IMR-90 (cell line): Measurements from ENCODE around the gene GPC6. TPM values are rescaled to one million over a fixed set of nuclear protein-coding genes. Genes with fewer than 3 reads are reported as not detected.
A peak's percentile ranks its signal among the peaks of the same experiment; 100 is the strongest.

Source experiments
- ATAC-seq: fragments of 200-7000 bp; cut with Tn5 transposase; 2 replicates; pipeline ENCODE4 v1.9.1; 2020; ENCODE audit warnings: low read depth, mild to moderate bottlenecking, moderate library complexity
- BruUV-seq: library from RNA; stranded (reverse); fragments of 400-500 nt; replicated peaks from 2 replicates; lab custom pipeline; 2021; lab: Mats Ljungman, UMichigan
- CTCF ChIA-PET: fragments of 300-600 bp; formaldehyde crosslinking; extraction: SDS; loops from one replicate; lab custom pipeline; 2021; ENCODE audit warnings: antibody characterized with exemption; lab: Yijun Ruan, JAX
- POLR2A ChIA-PET: fragments of 300-600 bp; sonication (Branson Sonifier 250); formaldehyde crosslinking; loops from one replicate; lab custom pipeline; 2022; ENCODE audit warnings: antibody characterized with exemption; ENCODE audit not compliant: unreplicated experiment; lab: Charles Lee
- DNase-seq: peaks from one replicate; pipeline ENCODE4 v3.0.0; 2013
- H2AFZ ChIP-seq: replicated peaks from 2 replicates; pipeline ENCODE3; 2013; ENCODE audit warnings: low read length, mild to moderate bottlenecking; ENCODE audit not compliant: poor library complexity
- H2AK5ac ChIP-seq: 2 replicates; pipeline ENCODE4 v1.6.1; 2013; ENCODE audit warnings: low read depth, low read length, inconsistent platforms
- H2AK9ac ChIP-seq: replicated peaks from 2 replicates; pipeline ENCODE3; 2013; ENCODE audit warnings: mild to moderate bottlenecking, low read depth, low read length, moderate library complexity; ENCODE audit not compliant: poor library complexity
- H2BK120ac ChIP-seq: 2 replicates; pipeline ENCODE4 v1.6.1; 2013; ENCODE audit warnings: low read depth, low read length, inconsistent platforms
- H2BK15ac ChIP-seq: 3 replicates; pipeline ENCODE4 v1.6.1; 2013; ENCODE audit warnings: low read depth, low read length, inconsistent platforms
- H2BK20ac ChIP-seq: 2 replicates; pipeline ENCODE4 v1.6.1; 2013; ENCODE audit warnings: low read depth, mild to moderate bottlenecking, inconsistent platforms, low read length, moderate library complexity
- H2BK5ac ChIP-seq: 2 replicates; pipeline ENCODE4 v1.6.1; 2013; ENCODE audit warnings: mild to moderate bottlenecking, low read depth, low read length, inconsistent platforms; ENCODE audit not compliant: poor library complexity, severe bottlenecking
- H3K14ac ChIP-seq: replicated peaks from 2 replicates; pipeline ENCODE4 v1.6.1; 2013; ENCODE audit warnings: low read depth, low read length, inconsistent platforms
- H3K18ac ChIP-seq: 2 replicates; pipeline ENCODE4 v1.6.1; 2013; ENCODE audit warnings: low read depth, low read length, control low read depth
- H3K23ac ChIP-seq: 2 replicates; pipeline ENCODE4 v1.6.1; 2013; ENCODE audit warnings: low read depth, low read length, inconsistent platforms
- H3K27ac ChIP-seq: 2 replicates; pipeline ENCODE4 v1.5.1; 2013; ENCODE audit warnings: mild to moderate bottlenecking, control low read depth, low read length; ENCODE audit not compliant: insufficient read depth
- H3K27me3 ChIP-seq: 2 replicates; pipeline ENCODE4 v1.6.1; 2013; ENCODE audit warnings: low read length; ENCODE audit not compliant: control insufficient read depth, insufficient read depth
- H3K36me3 ChIP-seq: 2 replicates; pipeline ENCODE4 v1.6.1; 2013; ENCODE audit warnings: low read length, mixed read lengths; ENCODE audit not compliant: control insufficient read depth, insufficient read depth
- H3K4ac ChIP-seq: 2 replicates; pipeline ENCODE4 v1.6.1; 2013; ENCODE audit warnings: low read depth, low read length, inconsistent platforms
- H3K4me1 ChIP-seq: 2 replicates; pipeline ENCODE4 v1.6.1; 2013; ENCODE audit warnings: low read length, mixed read lengths; ENCODE audit not compliant: control insufficient read depth, insufficient read depth
- H3K4me2 ChIP-seq: 2 replicates; pipeline ENCODE4 v1.6.1; 2013; ENCODE audit warnings: low read depth, mild to moderate bottlenecking, control low read depth, low read length, moderate library complexity
- H3K4me3 ChIP-seq: 2 replicates; pipeline ENCODE4 v1.5.1; 2013; ENCODE audit warnings: low read depth, mild to moderate bottlenecking, control low read depth, low read length, moderate library complexity; ENCODE audit not compliant: insufficient read depth
- H3K56ac ChIP-seq: 2 replicates; pipeline ENCODE4 v1.6.1; 2013; ENCODE audit warnings: low read length, inconsistent platforms; ENCODE audit not compliant: insufficient read depth; ENCODE audit errors: extremely low read depth
- H3K79me1 ChIP-seq, 2 experiments: 2 replicates each; pipeline ENCODE4 v1.6.1; 2013; ENCODE audit warnings: low read length in 2 of 2, inconsistent platforms in 1 of 2, low read depth in 1 of 2
- H3K9ac ChIP-seq: 2 replicates; pipeline ENCODE4 v1.6.1; 2013; ENCODE audit warnings: low read depth, low read length, control low read depth
- H3K9me1 ChIP-seq: 2 replicates; pipeline ENCODE4 v1.6.1; 2013; ENCODE audit warnings: low read length, inconsistent platforms; ENCODE audit not compliant: insufficient read depth
- H3K9me3 ChIP-seq: 2 replicates; pipeline ENCODE4 v1.6.1; 2013; ENCODE audit warnings: low read length; ENCODE audit not compliant: control insufficient read depth, insufficient read depth
- H4K20me1 ChIP-seq: 2 replicates; pipeline ENCODE4 v1.6.1; 2013; ENCODE audit warnings: low read length, inconsistent platforms; ENCODE audit not compliant: insufficient read depth
- H4K5ac ChIP-seq: 2 replicates; pipeline ENCODE4 v1.6.1; 2013; ENCODE audit warnings: mild to moderate bottlenecking, low read depth, low read length, control low read depth
- H4K8ac ChIP-seq, 2 experiments: 2 replicates each; pipeline ENCODE4 v1.6.1; 2013; ENCODE audit warnings: low read depth in 2 of 2, low read length in 2 of 2, control low read depth in 1 of 2, inconsistent platforms in 1 of 2
- H4K91ac ChIP-seq: 2 replicates; pipeline ENCODE4 v1.6.1; 2013; ENCODE audit warnings: low read depth, low read length, inconsistent platforms; ENCODE audit not compliant: insufficient read depth
- BHLHE40 ChIP-seq: fragments of 150-350 bp; IDR thresholded peaks from 2 replicates; pipeline ENCODE4 v1.6.1; 2016; ENCODE audit warnings: mild to moderate bottlenecking, low read depth, low read length
- CEBPB ChIP-seq: IDR thresholded peaks from 2 replicates; pipeline ENCODE4 v1.6.1; 2012; ENCODE audit warnings: low read depth, low read length, improper control_type of control experiment
- CTCF ChIP-seq: conservative IDR thresholded peaks from 2 replicates; pipeline ENCODE4 v1.5.1; 2012; ENCODE audit warnings: mild to moderate bottlenecking, low read depth, low read length, improper control_type of control experiment
- FOS ChIP-seq: fragments of 150-350 bp; IDR thresholded peaks from 2 replicates; pipeline ENCODE4 v1.6.1; 2016; ENCODE audit warnings: low read depth, low read length
- MAFK ChIP-seq: IDR thresholded peaks from 2 replicates; pipeline ENCODE4 v1.6.1; 2012; ENCODE audit warnings: low read depth, low read length, improper control_type of control experiment
- MAZ ChIP-seq: IDR thresholded peaks from 2 replicates; pipeline ENCODE4 v1.6.1; 2012; ENCODE audit warnings: low read depth, mild to moderate bottlenecking, low read length, improper control_type of control experiment, moderate library complexity, borderline replicate concordance
- POLR2A ChIP-seq: IDR thresholded peaks from 2 replicates; pipeline ENCODE4 v1.6.1; 2012; ENCODE audit warnings: mild to moderate bottlenecking, low read depth, low read length
- SMC3 ChIP-seq: fragments of 150-350 bp; IDR thresholded peaks from 2 replicates; pipeline ENCODE4 v1.6.1; 2016; ENCODE audit warnings: low read depth, mild to moderate bottlenecking, antibody characterized with exemption, low read length, moderate library complexity
- USF2 ChIP-seq: fragments of 150-350 bp; IDR thresholded peaks from 2 replicates; pipeline ENCODE4 v1.6.1; 2017; ENCODE audit warnings: mild to moderate bottlenecking, antibody characterized with exemption, low read length, low read depth
- whole genome bisulfite sequencing, 2 experiments: methylation state at CpG; one replicate each; pipeline versions ENCODE4 v1.1.5 to v1.1.7; 2013; ENCODE audit warnings: missing lambda C conversion rate in 2 of 2; ENCODE audit not compliant: insufficient read length in 1 of 2; ENCODE audit errors: extremely low coverage in 2 of 2; 5-methylcytosine and 5-hydroxymethylcytosine counted together
- dilution Hi-C: fragments of 300-500 bp; cut with HindIII; formaldehyde crosslinking; loops from one replicate; pipeline ENCODE4 v1.14.3; 2018; ENCODE audit warnings: low sequenced_read_pairs; ENCODE audit not compliant: unreplicated experiment
- in situ Hi-C: fragments of 300-500 bp; cut with MboI; formaldehyde crosslinking; loops from 3 replicates; pipeline ENCODE4 v1.14.3; 2019; ENCODE audit warnings: low sequenced_read_pairs, inconsistent platforms, mixed read lengths
- intact Hi-C: fragments of 100-400 bp; cut with micrococcal nuclease; formaldehyde crosslinking; loops from 2 replicates; pipeline ENCODE4 v1.10.0; 2022
- polyA plus RNA-seq, 3 experiments: library from polyadenylated mRNA; depleted of rRNA; stranded (reverse); fragments of >200 nt; gene quantifications; 2 replicates each; pipeline ENCODE4 v1.2.3, GENCODE V29; 2012; ENCODE audit warnings: low replicate concordance in 1 of 3
- total RNA-seq: library from RNA; depleted of rRNA; stranded (reverse); fragments of >200 nt; gene quantifications from 2 replicates; pipeline ENCODE4 v1.2.3, GENCODE V29; 2012

GPC6 gene
- total and polyA plus RNA-seq, 2 of the 4 experiments (the other 2 are of a cell fraction) = 14.9 to 39.4 TPM

- Histone ChIP-seq H3K4me1 (no peaks in the 10 kb centered on the region; the same call in 1 of the 2 replicates), H4K5ac (no peak overlapping the region), H4K91ac (no peak overlapping the region), H3K23ac (no peak overlapping the region), H2BK15ac (no peak overlapping the region), H3K4me2 (no peak overlapping the region), H3K9me3 (no peaks in the 10 kb centered on the region), H3K18ac (no peak overlapping the region; the same call in 1 of the 2 replicates), H3K4ac (no peak overlapping the region), H4K8ac (no peak overlapping the region), H3K4me3 (no peak overlapping the region), H3K14ac (no peak overlapping the region), H2BK5ac (no peak overlapping the region), H3K9ac (no peak overlapping the region), H4K20me1 (no peaks in the 10 kb centered on the region), H2AK5ac (no peak overlapping the region), H2AK9ac (no peak overlapping the region), H2AFZ (no peak overlapping the region), H3K27ac (no peak overlapping the region), H3K36me3 (no peaks in the 10 kb centered on the region), H3K9me1 (peaks cover 2% of the 10 kb centered on the region; the same call in 1 of the 2 replicates), H3K79me1 (no peaks in the 10 kb centered on the region), H3K56ac (no peak overlapping the region), H2BK20ac (no peak overlapping the region), H3K27me3 (no peaks in the 10 kb centered on the region), H2BK120ac (no peak overlapping the region)
- no peak; the same call in 1 of the 2 replicates for ATAC-seq
- POLR2A ChIA-PET = no interaction called here
- TF ChIP-seq CTCF (no peak), MAZ (no peak), POLR2A (no peak), MAFK (no peak), USF2 (no peak), BHLHE40 (no peak), SMC3 (no peak), CEBPB (no peak), FOS (no peak)
- no TSS peak for BruUV-seq
- in situ Hi-C loops = no loop called here
- dilution Hi-C loops = no loop called here
- no CpG with 5 or more reads among the region's 2 CpGs for WGBS, 2 experiments
- intact Hi-C loops = no loop called here
- peak; percentile 13 for DNase-seq
- CTCF ChIA-PET = no interaction called here
Observed at GRCh38 chr13:93446238-93446637, 219.6 kb downstream of the GPC6 start.
